ENCODE results near the gene RANBP17.

- TF ChIP-seq POLR2A (IDR thresholded peaks at IDR 0.05), result no peak
- no peak for TF ChIP-seq CTCF (IDR thresholded peaks at IDR 0.05)
- no peak for TF ChIP-seq POLR2AphosphoS5 (IDR thresholded peaks at IDR 0.05)
- no peak for TF ChIP-seq EP300 (IDR thresholded peaks at IDR 0.05; ENCODE audit: low read depth)
Observed at GRCh38 chr5:171263181-171263580, 401.4 kb downstream of the RANBP17 start.
